Effector CD4-positive, alpha-beta T cell (primary cell): ENCODE measurements around the gene KNTC1.
"Not testable (repeated sequence)": the region's sequence is repeated elsewhere in the genome, so short reads cannot be mapped to it uniquely, and the experiment has no call there.

Experiments
- DNase-seq: peaks from one replicate; pipeline ENCODE4 v3.0.0-alpha.2; 2020

KNTC1 gene

GRCh38 chr12:122513028-122513427 lies 14.0 kb upstream of the KNTC1 start:
- DNase-seq: not testable (repeated sequence)

- DNase-seq: no peak
Observed at GRCh38 chr12:122513660-122514059, 13.4 kb upstream of the KNTC1 start.

DNA sequence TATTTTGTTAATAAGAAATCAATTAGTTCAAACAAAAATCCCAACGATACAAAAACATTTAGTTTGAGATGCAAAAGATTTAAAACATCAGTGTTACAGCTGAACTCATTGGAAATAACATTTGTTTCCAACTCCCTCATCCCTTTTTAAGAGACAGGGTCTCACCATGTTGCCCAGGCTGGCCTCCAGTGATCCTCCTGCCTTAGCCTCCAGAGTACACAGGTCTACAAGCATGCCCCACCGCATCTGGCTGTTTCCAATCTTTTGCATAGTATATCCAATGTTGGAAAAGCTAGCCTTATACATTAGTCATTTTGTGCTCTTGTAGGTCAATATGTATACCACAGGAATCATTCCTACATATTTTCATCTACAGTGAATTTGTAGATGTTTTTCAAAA lies 11.8 kb upstream of the KNTC1 start:
- DNase-seq: no peak

GRCh38 chr12:122516544-122517361 lies 10.3 kb upstream of the KNTC1 start:
- DNase-seq: no peak

- DNase-seq: no peak
Observed at GRCh38 chr12:122517877-122518276, 9.2 kb upstream of the KNTC1 start.

DNA sequence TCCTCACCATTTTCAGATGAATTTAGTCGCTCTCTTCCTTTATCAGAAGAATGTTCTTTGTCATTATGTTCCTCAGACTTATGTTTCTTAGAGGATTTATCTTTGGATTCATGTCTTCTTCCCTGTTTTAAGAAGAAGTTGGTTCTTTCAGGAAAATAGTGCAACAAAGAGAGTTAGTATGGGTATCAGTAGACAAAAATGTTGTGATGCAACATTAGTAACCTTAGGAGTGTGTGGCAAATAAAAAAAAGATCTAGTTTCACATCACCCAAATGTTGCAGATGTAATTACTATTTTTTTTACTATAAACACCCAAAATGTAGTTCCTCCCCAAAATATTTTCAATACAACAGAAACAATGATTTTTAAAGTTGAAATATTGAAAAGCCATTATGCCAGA lies 8.1 kb upstream of the KNTC1 start:
- no peak for DNase-seq

DNA sequence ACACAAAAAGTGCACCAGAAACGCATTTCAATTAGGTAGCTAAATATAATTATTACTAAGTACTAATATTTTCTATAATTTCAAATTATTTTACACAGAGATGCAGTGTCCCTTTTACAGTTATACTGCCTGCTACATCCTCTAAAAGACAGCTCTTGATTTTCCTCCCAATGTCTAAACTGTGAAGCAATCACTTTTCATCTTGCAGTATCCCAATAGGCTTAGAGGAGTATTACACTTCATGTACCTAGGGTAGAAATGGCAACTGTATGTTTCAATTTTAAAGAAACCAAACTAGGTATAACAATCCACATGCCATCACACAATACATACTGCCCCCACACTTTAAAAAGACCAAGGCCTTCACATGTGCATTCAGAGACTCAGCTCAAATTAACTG lies 7.6 kb upstream of the KNTC1 start:
- DNase-seq: no peak

GRCh38 chr12:122520676-122521075 lies 6.4 kb upstream of the KNTC1 start:
- DNase-seq: no peak

- DNase-seq: no peak
Observed at GRCh38 chr12:122523280-122523679, 3.8 kb upstream of the KNTC1 start.

DNA sequence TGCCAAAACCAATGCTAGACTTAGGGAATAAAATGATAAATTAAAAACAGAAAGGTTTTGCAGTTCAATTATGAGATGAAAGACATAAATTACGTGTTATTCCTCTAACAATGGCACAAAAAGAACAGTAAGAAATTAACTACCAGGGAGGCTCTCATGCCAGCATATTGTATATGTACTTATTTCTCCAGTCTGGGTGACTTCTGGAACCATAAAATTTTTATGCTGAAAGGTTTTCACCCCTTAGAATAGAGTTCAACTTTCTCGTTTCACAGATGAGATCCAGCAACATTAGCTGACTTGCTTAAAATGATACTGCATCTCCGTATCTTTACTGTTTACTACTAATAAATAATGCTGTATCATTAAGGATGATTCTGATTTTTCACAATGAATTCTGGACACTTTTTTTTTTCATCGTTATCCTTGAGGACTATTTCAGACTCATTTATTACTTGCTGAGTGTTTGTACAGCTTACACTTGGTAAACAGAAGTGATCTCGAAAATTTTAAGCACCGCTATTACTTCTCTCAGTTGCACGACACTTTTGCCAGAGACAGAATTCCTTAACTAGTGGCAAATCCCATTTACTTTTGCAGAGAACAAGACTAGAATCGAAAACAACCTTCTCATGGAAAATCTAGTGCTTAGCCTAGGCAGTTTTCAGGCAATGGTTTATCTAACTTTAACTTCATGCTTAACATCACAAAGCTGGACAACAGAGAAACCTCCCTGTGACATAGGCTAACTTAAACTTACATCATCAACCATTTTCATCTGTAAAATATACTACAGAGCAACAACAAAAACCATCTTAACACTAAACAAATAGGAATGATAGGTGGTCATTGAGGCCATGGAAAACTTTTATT lies 3.0 kb upstream of the KNTC1 start:
- no peak for DNase-seq

GRCh38 chr12:122527478-122527944 lies 462 bp downstream of the KNTC1 start:
- no peak for DNase-seq

DNA sequence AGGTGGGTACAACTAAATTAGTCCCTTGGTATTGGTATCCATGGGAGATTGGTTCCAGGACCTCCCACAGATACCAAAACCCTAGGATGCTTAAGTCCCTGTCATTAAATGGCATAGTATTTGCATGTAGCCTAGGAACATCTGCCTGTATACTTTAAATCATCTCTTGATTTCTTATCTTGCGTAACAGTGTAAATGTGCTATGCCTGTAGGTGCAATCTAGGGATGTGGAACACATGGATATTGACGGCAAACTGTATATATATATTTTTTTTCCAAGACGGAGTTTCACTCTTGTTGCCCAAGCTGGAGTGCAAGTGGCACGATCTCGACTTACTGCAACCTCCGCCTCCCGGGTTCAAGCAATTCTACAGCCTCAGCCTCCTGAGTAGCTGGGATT lies 1.5 kb downstream of the KNTC1 start:
- no peak for DNase-seq

DNA sequence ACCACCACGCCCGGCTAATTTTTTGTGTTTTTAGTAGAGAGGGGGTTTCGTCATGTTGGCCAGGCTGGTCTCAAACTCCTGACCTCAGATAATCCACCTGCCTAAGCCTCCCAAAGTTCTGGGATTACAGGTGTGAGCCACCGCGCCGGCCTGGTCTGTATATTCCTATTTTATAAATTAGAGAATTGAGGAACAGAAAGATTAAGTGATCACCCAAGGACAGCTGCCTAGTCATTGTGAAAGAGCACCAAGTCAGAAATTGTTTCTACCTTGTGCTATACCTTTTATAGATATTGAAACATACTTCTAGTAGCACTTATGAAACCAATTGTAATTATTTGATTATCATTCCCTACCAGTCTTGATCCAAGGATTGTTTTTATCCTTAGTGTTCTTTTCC lies 1.9 kb downstream of the KNTC1 start:
- no peak for DNase-seq

DNA sequence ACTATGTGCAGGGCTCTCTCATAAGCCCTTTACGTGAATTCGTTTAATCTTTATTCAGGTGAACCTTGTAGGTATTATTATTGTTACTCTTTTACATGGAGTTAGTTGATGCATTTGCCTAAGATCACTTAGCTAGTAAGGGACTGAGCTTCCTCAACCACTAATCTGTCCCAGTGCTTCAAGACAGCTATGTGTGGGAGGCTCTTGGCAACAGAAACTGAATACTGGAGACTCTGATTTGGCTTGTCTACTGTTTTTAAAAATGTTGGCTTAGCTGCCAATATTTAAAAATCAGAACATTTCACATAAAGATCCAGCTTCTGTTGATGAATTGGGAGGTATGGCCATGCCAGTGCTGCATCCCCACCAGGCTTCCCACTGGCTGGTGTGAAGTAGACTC lies 6.8 kb downstream of the KNTC1 start:
- DNase-seq: no peak

GRCh38 chr12:122537021-122537420 lies 10.0 kb downstream of the KNTC1 start:
- no peak for DNase-seq

GRCh38 chr12:122538496-122538895 lies 11.4 kb downstream of the KNTC1 start:
- DNase-seq: no peak

DNA sequence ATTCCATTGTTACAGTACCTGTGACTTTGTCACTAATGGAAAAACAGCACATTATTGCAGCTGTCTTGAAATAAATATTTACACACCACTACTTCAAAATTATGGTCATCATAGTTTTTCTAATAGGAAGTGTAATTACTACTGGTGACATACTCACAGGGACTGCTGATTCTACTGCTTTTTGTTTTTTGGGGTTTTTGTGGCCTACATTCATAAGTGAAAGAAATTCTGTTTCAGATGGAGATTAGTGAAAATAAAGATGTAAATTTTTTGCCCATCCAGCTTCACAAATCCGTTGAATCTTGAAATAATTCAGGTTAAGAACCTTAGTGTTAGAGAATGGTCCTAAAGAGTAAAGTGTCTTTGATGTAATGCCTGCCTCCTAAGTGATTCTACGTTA lies 17.5 kb downstream of the KNTC1 start:
- no peak for DNase-seq

DNA sequence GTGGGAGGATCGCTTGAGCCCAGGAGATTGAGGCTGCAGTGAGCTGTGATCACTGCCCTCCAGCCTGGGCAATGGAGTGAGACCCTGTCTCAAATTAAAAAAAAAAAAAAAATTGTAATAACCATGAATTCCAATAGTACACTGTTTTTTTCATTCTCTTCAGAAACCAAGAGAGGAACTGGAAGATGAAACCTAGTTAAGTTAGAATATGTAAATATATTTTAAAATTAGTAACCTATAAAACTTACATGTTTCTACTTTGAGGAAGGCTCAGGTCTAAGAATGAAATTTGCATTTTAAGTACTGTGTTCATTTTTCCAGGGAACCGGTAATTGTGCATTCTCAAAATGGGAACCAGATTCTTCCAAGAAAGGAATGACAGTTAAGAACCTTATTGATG lies 18.8 kb downstream of the KNTC1 start:
- no peak for DNase-seq

GRCh38 chr12:122547330-122547729 lies 20.3 kb downstream of the KNTC1 start:
- no peak for DNase-seq

GRCh38 chr12:122558745-122559641 lies 31.9 kb downstream of the KNTC1 start:
- DNase-seq: no peak

- DNase-seq: no peak
Observed at GRCh38 chr12:122560138-122560537, 33.1 kb downstream of the KNTC1 start.

DNA sequence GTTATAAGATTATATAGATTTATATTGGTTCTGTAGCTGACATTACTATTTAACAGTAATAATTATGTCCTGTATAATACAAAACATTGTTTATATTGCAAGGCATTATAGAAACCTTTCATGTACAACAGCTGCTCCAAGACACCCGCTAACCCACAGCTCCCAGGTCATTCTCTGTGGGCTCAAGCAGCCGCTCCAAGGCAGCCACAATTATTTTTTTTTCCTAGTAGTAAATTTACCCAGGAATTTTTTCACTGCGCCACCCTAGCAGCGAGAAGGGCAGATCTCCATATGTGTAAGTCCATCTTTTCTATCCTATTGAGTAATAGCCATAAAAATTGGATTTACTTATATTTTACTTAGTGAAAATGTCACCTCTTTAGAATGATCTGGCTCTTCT lies 36.3 kb downstream of the KNTC1 start:
- no peak for DNase-seq

GRCh38 chr12:122566816-122567215 lies 39.8 kb downstream of the KNTC1 start:
- not testable (repeated sequence) for DNase-seq
